ENCODE measurements around the gene MLLT10.

GRCh38 chr10:21740989-21741388 lies 207.0 kb downstream of the MLLT10 start:
- TF ChIP-seq, protein P1, sequence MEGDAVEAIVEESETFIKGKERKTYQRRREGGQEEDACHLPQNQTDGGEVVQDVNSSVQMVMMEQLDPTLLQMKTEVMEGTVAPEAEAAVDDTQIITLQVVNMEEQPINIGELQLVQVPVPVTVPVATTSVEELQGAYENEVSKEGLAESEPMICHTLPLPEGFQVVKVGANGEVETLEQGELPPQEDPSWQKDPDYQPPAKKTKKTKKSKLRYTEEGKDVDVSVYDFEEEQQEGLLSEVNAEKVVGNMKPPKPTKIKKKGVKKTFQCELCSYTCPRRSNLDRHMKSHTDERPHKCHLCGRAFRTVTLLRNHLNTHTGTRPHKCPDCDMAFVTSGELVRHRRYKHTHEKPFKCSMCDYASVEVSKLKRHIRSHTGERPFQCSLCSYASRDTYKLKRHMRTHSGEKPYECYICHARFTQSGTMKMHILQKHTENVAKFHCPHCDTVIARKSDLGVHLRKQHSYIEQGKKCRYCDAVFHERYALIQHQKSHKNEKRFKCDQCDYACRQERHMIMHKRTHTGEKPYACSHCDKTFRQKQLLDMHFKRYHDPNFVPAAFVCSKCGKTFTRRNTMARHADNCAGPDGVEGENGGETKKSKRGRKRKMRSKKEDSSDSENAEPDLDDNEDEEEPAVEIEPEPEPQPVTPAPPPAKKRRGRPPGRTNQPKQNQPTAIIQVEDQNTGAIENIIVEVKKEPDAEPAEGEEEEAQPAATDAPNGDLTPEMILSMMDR (conservative IDR thresholded peaks at IDR 0.05; ENCODE audit: low read depth, low read length) = no peak
- TF ChIP-seq EZH2 (IDR thresholded peaks at IDR 0.05; ENCODE audit: borderline replicate concordance, low read depth, low read length, poor library complexity, severe bottlenecking) = no peak
